Body of pancreas (tissue), 4 donors: ENCODE data around the gene MAD1L1.

Experiments
- POLR2A ChIP-seq, 3 donors: fragments of 450-650 bp; IDR thresholded peaks; one replicate each; pipeline ENCODE4 v1.6.1; 2016; ENCODE audit warnings: antibody characterized with exemption in 3 of 3, mild to moderate bottlenecking in 2 of 3
- TF ChIP-seq, protein P1 (sequence below), 7 experiments: fragments of 450-650 bp in 4 of 7; fragments of 200-600 bp in 3 of 7; sonication (generic) in 3 of 7; IDR thresholded peaks; one replicate each; pipeline ENCODE4 v1.5.1; 2016 to 2019; ENCODE audit warnings: antibody characterized with exemption in 7 of 7

DNA sequence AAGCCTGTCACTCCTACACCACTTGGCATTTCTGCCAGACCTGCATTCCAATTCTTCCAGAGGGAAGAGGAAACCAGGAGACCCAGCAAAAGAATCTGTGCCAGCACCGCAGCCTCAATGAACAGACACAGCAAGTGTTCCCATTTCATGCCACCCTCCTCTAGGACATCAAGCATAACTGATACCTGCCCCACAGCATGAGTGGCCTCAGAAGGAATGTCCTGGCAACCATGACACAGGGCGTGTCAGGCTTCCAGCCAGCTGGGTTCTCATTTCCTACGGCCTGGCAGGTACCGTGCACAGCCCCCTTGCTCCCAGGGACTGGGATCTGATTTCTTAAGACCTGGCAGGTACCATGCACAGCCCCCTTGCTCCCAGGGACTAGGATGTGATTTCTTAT lies 7.8 kb downstream of the MAD1L1 start:
- TF ChIP-seq, protein P1, sequence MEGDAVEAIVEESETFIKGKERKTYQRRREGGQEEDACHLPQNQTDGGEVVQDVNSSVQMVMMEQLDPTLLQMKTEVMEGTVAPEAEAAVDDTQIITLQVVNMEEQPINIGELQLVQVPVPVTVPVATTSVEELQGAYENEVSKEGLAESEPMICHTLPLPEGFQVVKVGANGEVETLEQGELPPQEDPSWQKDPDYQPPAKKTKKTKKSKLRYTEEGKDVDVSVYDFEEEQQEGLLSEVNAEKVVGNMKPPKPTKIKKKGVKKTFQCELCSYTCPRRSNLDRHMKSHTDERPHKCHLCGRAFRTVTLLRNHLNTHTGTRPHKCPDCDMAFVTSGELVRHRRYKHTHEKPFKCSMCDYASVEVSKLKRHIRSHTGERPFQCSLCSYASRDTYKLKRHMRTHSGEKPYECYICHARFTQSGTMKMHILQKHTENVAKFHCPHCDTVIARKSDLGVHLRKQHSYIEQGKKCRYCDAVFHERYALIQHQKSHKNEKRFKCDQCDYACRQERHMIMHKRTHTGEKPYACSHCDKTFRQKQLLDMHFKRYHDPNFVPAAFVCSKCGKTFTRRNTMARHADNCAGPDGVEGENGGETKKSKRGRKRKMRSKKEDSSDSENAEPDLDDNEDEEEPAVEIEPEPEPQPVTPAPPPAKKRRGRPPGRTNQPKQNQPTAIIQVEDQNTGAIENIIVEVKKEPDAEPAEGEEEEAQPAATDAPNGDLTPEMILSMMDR (IDR thresholded peaks at IDR 0.05): no peak
- no peak for TF ChIP-seq POLR2A (IDR thresholded peaks at IDR 0.05)
